ENCODE results near the gene SLC25A13.
"Not testable (repeated sequence)": the region's sequence is repeated elsewhere in the genome, so short reads cannot be mapped to it uniquely, and the experiment has no call there.

The SLC25A13 gene

GRCh38 chr7:96300502-96300901, 21.4 kb downstream of the SLC25A13 start:
- no peak for DNase-seq
- no peak overlapping the region for H2BK12ac ChIP-seq (ENCODE audit: low read length)
- no peak overlapping the region for H2BK5ac ChIP-seq (ENCODE audit: low read depth, low read length, poor library complexity)
- no peak overlapping the region for H2BK120ac ChIP-seq (ENCODE audit: insufficient read depth, low read length, poor library complexity)
- no peak overlapping the region for H3K4ac ChIP-seq (ENCODE audit: low read depth, low read length)
- H3K4me3 ChIP-seq (ENCODE audit: low read depth, low read length): no peak overlapping the region
- no peak overlapping the region for H3K4me2 ChIP-seq (ENCODE audit: low read length)
- H3K23ac ChIP-seq (ENCODE audit: low read length): no peak overlapping the region
- no peak overlapping the region for H3K9ac ChIP-seq (ENCODE audit: low read length)
- no peaks in the 10 kb centered on the region for H3K27me3 ChIP-seq (ENCODE audit: insufficient read depth, low read length)
- no peaks in the 10 kb centered on the region for H3K79me1 ChIP-seq (ENCODE audit: low read length)
- H4K91ac ChIP-seq (ENCODE audit: low read depth, low read length): no peak overlapping the region
- H3K9me3 ChIP-seq (ENCODE audit: insufficient read depth, low read depth, low read length): no peaks in the 10 kb centered on the region
- H2AK5ac ChIP-seq (ENCODE audit: low read length): no peak overlapping the region
- no peak overlapping the region for H2AFZ ChIP-seq (ENCODE audit: insufficient read depth, low read length, poor library complexity)
- H4K12ac ChIP-seq (ENCODE audit: low read depth, low read length): no peak overlapping the region
- H3K4me1 ChIP-seq (ENCODE audit: control insufficient read depth in 1 of 2, insufficient read depth in 2 of 2, low read length in 2 of 2): peaks cover 4% of the 10 kb centered on the region in 2 experiments
- H3K27ac ChIP-seq (ENCODE audit: low read depth, low read length): no peak overlapping the region
- H4K8ac ChIP-seq (ENCODE audit: low read depth, low read length): no peak overlapping the region
- no peak overlapping the region for H3K14ac ChIP-seq (ENCODE audit: low read length)
- no peak overlapping the region for H3K18ac ChIP-seq (ENCODE audit: low read length)
- no peaks in the 10 kb centered on the region for H3K36me3 ChIP-seq (ENCODE audit: control insufficient read depth in 1 of 2, insufficient read depth in 2 of 2, low read length in 2 of 2)
- H3K79me2 ChIP-seq (ENCODE audit: control insufficient read depth, insufficient read depth, low read length, poor library complexity): no peaks in the 10 kb centered on the region

GRCh38 chr7:96299496-96299895, 22.4 kb downstream of the SLC25A13 start:
- Histone ChIP-seq H3K9ac (ENCODE audit: low read length) (no peak overlapping the region), H3K4ac (ENCODE audit: low read depth, low read length) (no peak overlapping the region), H3K18ac (ENCODE audit: low read length) (no peak overlapping the region), H3K4me3 (ENCODE audit: low read depth, low read length) (no peak overlapping the region), H3K23ac (ENCODE audit: low read length) (no peak overlapping the region), H3K14ac (ENCODE audit: low read length) (no peak overlapping the region), H3K9me3 (ENCODE audit: insufficient read depth, low read depth, low read length) (no peaks in the 10 kb centered on the region), H2BK12ac (ENCODE audit: low read length) (no peak overlapping the region), H3K27ac (ENCODE audit: low read depth, low read length) (no peak overlapping the region), H4K12ac (ENCODE audit: low read depth, low read length) (no peak overlapping the region), H3K79me1 (ENCODE audit: low read length) (no peaks in the 10 kb centered on the region), H3K36me3 (ENCODE audit: control insufficient read depth in 1 of 2, insufficient read depth in 2 of 2, low read length in 2 of 2) (no peaks in the 10 kb centered on the region), H2AK5ac (ENCODE audit: low read length) (no peak overlapping the region), H3K27me3 (ENCODE audit: insufficient read depth, low read length) (no peaks in the 10 kb centered on the region), H3K4me1 (ENCODE audit: control insufficient read depth in 1 of 2, insufficient read depth in 2 of 2, low read length in 2 of 2) (peaks cover 4% of the 10 kb centered on the region in 2 experiments), H2AFZ (ENCODE audit: insufficient read depth, low read length, poor library complexity) (no peak overlapping the region), H3K4me2 (ENCODE audit: low read length) (no peak overlapping the region), H2BK5ac (ENCODE audit: low read depth, low read length, poor library complexity) (no peak overlapping the region), H4K91ac (ENCODE audit: low read depth, low read length) (no peak overlapping the region), H4K8ac (ENCODE audit: low read depth, low read length) (no peak overlapping the region), H3K79me2 (ENCODE audit: control insufficient read depth, insufficient read depth, low read length, poor library complexity) (no peaks in the 10 kb centered on the region), H2BK120ac (ENCODE audit: insufficient read depth, low read length, poor library complexity) (no peak overlapping the region)
- DNase-seq: peak in 1 of 2 donors; percentile 46
- no CpG with 5 or more reads among the region's 1 CpG for WGBS (ENCODE audit: extremely low coverage, insufficient coverage, insufficient read length)

- Histone ChIP-seq H4K8ac (ENCODE audit: low read depth, low read length) (no peak overlapping the region), H3K14ac (ENCODE audit: low read length) (no peak overlapping the region), H2AK5ac (ENCODE audit: low read length) (no peak overlapping the region), H3K79me2 (ENCODE audit: control insufficient read depth, insufficient read depth, low read length, poor library complexity) (no peaks in the 10 kb centered on the region), H2BK12ac (ENCODE audit: low read length) (no peak overlapping the region), H3K4me3 (ENCODE audit: low read depth, low read length) (no peak overlapping the region), H4K12ac (ENCODE audit: low read depth, low read length) (no peak overlapping the region), H2BK120ac (ENCODE audit: insufficient read depth, low read length, poor library complexity) (no peak overlapping the region), H3K79me1 (ENCODE audit: low read length) (no peaks in the 10 kb centered on the region), H3K27me3 (ENCODE audit: insufficient read depth, low read length) (no peaks in the 10 kb centered on the region), H3K4me2 (ENCODE audit: low read length) (no peak overlapping the region), H3K9ac (ENCODE audit: low read length) (no peak overlapping the region), H2BK5ac (ENCODE audit: low read depth, low read length, poor library complexity) (no peak overlapping the region), H3K27ac (ENCODE audit: low read depth, low read length) (no peak overlapping the region), H3K23ac (ENCODE audit: low read length) (no peak overlapping the region), H3K36me3 (ENCODE audit: control insufficient read depth in 1 of 2, insufficient read depth in 2 of 2, low read length in 2 of 2) (no peaks in the 10 kb centered on the region), H3K4me1 (ENCODE audit: control insufficient read depth in 1 of 2, insufficient read depth in 2 of 2, low read length in 2 of 2) (no peaks in the 10 kb centered on the region), H3K9me3 (ENCODE audit: insufficient read depth, low read depth, low read length) (no peaks in the 10 kb centered on the region), H3K4ac (ENCODE audit: low read depth, low read length) (no peak overlapping the region), H4K91ac (ENCODE audit: low read depth, low read length) (no peak overlapping the region), H3K18ac (ENCODE audit: low read length) (no peak overlapping the region), H2AFZ (ENCODE audit: insufficient read depth, low read length, poor library complexity) (no peak overlapping the region)
- no peak for DNase-seq
Measured at GRCh38 chr7:96297876-96298275, 24.0 kb downstream of the SLC25A13 start.

- H3K4me3 ChIP-seq (ENCODE audit: low read depth, low read length): not testable (repeated sequence)
Measured at GRCh38 chr7:96297446-96297845, 24.5 kb downstream of the SLC25A13 start.

GRCh38 chr7:96293911-96294310, 28.0 kb downstream of the SLC25A13 start:
- H3K27me3 ChIP-seq (ENCODE audit: insufficient read depth, low read length); H3K79me1 ChIP-seq (ENCODE audit: low read length); H2BK5ac ChIP-seq (ENCODE audit: low read depth, low read length, poor library complexity); H2AFZ ChIP-seq (ENCODE audit: insufficient read depth, low read length, poor library complexity); H2BK12ac ChIP-seq (ENCODE audit: low read length); H3K9me3 ChIP-seq (ENCODE audit: insufficient read depth, low read depth, low read length); H3K14ac ChIP-seq (ENCODE audit: low read length); H3K4me2 ChIP-seq (ENCODE audit: low read length); H2BK120ac ChIP-seq (ENCODE audit: insufficient read depth, low read length, poor library complexity); H3K4me1 ChIP-seq (ENCODE audit: control insufficient read depth in 1 of 2, insufficient read depth in 2 of 2, low read length in 2 of 2); H4K8ac ChIP-seq (ENCODE audit: low read depth, low read length); H3K23ac ChIP-seq (ENCODE audit: low read length); DNase-seq; H3K27ac ChIP-seq (ENCODE audit: low read depth, low read length); H3K4me3 ChIP-seq (ENCODE audit: low read depth, low read length); H3K36me3 ChIP-seq (ENCODE audit: control insufficient read depth in 1 of 2, insufficient read depth in 2 of 2, low read length in 2 of 2); H3K9ac ChIP-seq (ENCODE audit: low read length); H4K91ac ChIP-seq (ENCODE audit: low read depth, low read length); H4K12ac ChIP-seq (ENCODE audit: low read depth, low read length); H2AK5ac ChIP-seq (ENCODE audit: low read length); H3K18ac ChIP-seq (ENCODE audit: low read length); H3K4ac ChIP-seq (ENCODE audit: low read depth, low read length); H3K79me2 ChIP-seq (ENCODE audit: control insufficient read depth, insufficient read depth, low read length, poor library complexity): not testable (repeated sequence)
- WGBS (ENCODE audit: extremely low coverage, insufficient coverage, insufficient read length): no CpG with 5 or more reads among the region's 4 CpGs

More at GRCh38 chr7:96297446-96297845, 24.5 kb downstream of the SLC25A13 start:
- WGBS (ENCODE audit: extremely low coverage, insufficient coverage, insufficient read length): no CpG with 5 or more reads among the region's 5 CpGs
- not testable (repeated sequence) for H3K18ac ChIP-seq (ENCODE audit: low read length); H4K12ac ChIP-seq (ENCODE audit: low read depth, low read length); H3K23ac ChIP-seq (ENCODE audit: low read length); H2AK5ac ChIP-seq (ENCODE audit: low read length); H2BK5ac ChIP-seq (ENCODE audit: low read depth, low read length, poor library complexity); H3K9me3 ChIP-seq (ENCODE audit: insufficient read depth, low read depth, low read length); H3K36me3 ChIP-seq (ENCODE audit: control insufficient read depth in 1 of 2, insufficient read depth in 2 of 2, low read length in 2 of 2); H2AFZ ChIP-seq (ENCODE audit: insufficient read depth, low read length, poor library complexity); H3K27me3 ChIP-seq (ENCODE audit: insufficient read depth, low read length); H3K79me2 ChIP-seq (ENCODE audit: control insufficient read depth, insufficient read depth, low read length, poor library complexity); H3K9ac ChIP-seq (ENCODE audit: low read length); H3K79me1 ChIP-seq (ENCODE audit: low read length); H2BK12ac ChIP-seq (ENCODE audit: low read length); H2BK120ac ChIP-seq (ENCODE audit: insufficient read depth, low read length, poor library complexity); H3K4me2 ChIP-seq (ENCODE audit: low read length); H3K4ac ChIP-seq (ENCODE audit: low read depth, low read length); H3K27ac ChIP-seq (ENCODE audit: low read depth, low read length); DNase-seq; H3K4me1 ChIP-seq (ENCODE audit: control insufficient read depth in 1 of 2, insufficient read depth in 2 of 2, low read length in 2 of 2); H3K14ac ChIP-seq (ENCODE audit: low read length); H4K8ac ChIP-seq (ENCODE audit: low read depth, low read length); H4K91ac ChIP-seq (ENCODE audit: low read depth, low read length)
